Brain microvascular endothelial cell (primary cell): ENCODE data around the gene BARX2.
A peak's percentile ranks its signal among the peaks of the same experiment; 100 is the strongest.
"Not testable (repeated sequence)": the region's sequence is repeated elsewhere in the genome, so short reads cannot be mapped to it uniquely, and the experiment has no call there.

ENCODE experiments used
- DNase-seq: peaks from one replicate; pipeline ENCODE4 v3.0.0-alpha.2; 2020
- H3K27ac ChIP-seq: fragments of 250-450 bp; sonication (Bioruptor Pico); 2 replicates; pipeline ENCODE4 v1.5.1; 2020; ENCODE audit warnings: mild to moderate bottlenecking, moderate library complexity
- H3K27me3 ChIP-seq: fragments of 250-450 bp; sonication (Bioruptor Pico); replicated peaks from 2 replicates; pipeline ENCODE4 v1.5.1; 2020; ENCODE audit warnings: mild to moderate bottlenecking
- H3K36me3 ChIP-seq: fragments of 250-450 bp; sonication (Bioruptor Pico); replicated peaks from 2 replicates; pipeline ENCODE4 v1.5.1; 2020; ENCODE audit warnings: mild to moderate bottlenecking
- H3K4me3 ChIP-seq: 2 replicates; pipeline ENCODE4 v1.5.1; 2011; ENCODE audit warnings: low read depth, mild to moderate bottlenecking, control low read depth, low read length, moderate library complexity
- in situ Hi-C: cut with HindIII; loops from 2 replicates; pipeline ENCODE4 v1.10.0; 2017; ENCODE audit warnings: low sequenced_read_pairs, low pct_ligation_motif_present
- TF ChIP-seq, protein P1 (sequence below): IDR thresholded peaks from 2 replicates; pipeline ENCODE4 v1.5.1; 2011; ENCODE audit warnings: low read depth, mild to moderate bottlenecking, moderate library complexity, low read length, control low read depth, inconsistent platforms; ENCODE audit errors: missing control alignments

Gene BARX2

DNA sequence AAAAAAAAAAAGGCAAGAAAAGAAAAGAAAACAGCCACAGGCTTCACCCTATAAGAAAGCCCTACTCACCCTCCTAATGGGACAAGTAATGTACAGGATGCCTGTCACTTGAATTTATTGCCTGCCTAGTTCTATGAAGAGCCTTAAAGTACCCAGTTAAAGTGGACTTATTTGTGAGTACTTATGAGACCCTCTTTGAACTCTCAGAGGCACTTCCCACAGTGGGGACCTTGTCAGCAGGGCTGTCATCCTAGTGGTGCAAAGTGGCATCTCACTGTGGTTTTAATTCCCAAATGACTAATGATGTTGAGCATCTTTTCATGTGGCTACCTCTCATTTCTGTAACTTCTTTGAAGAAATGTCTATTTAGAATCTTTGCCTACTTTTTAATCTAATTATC is 41.8 kb upstream of the BARX2 start:
- TF ChIP-seq, protein P1, sequence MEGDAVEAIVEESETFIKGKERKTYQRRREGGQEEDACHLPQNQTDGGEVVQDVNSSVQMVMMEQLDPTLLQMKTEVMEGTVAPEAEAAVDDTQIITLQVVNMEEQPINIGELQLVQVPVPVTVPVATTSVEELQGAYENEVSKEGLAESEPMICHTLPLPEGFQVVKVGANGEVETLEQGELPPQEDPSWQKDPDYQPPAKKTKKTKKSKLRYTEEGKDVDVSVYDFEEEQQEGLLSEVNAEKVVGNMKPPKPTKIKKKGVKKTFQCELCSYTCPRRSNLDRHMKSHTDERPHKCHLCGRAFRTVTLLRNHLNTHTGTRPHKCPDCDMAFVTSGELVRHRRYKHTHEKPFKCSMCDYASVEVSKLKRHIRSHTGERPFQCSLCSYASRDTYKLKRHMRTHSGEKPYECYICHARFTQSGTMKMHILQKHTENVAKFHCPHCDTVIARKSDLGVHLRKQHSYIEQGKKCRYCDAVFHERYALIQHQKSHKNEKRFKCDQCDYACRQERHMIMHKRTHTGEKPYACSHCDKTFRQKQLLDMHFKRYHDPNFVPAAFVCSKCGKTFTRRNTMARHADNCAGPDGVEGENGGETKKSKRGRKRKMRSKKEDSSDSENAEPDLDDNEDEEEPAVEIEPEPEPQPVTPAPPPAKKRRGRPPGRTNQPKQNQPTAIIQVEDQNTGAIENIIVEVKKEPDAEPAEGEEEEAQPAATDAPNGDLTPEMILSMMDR, result peak; percentile 48
- in situ Hi-C loops, result no loop called here
- no peaks in the 10 kb centered on the region for H3K36me3 ChIP-seq
- DNase-seq, result no peak
- H3K4me3 ChIP-seq, result no peak overlapping the region
- no peak overlapping the region for H3K27ac ChIP-seq
- H3K27me3 ChIP-seq, result no peaks in the 10 kb centered on the region

DNA sequence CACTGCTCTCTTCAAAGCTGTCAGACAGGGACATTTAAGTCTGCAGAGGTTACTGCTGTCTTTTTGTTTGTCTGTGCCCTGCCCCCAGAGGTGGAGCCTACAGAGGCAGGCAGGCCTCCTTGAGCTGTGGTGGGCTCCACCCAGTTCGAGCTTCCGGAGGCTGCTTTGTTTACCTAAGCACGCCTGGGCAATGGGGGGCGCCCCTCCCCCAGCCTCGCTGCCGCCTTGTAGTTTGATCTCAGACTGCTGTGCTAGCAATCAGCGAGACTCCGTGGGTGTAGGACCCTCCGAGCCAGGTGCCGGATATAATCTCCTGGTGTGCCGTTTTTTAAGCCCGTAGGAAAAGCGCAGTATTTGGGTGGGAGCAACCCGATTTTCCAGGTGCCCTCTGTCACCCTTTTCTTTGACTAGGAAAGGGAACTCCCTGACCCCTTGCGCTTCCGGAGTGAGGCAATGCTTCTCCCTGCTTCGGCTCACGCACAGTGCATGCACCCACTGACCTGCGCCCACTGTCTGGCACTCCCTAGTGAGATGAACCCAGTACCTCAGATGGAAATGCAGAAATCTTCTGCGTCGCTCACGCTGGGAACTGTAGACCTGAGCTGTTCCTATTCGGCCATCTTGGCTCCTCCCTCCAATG is 31.2 kb upstream of the BARX2 start:
- H3K27me3 ChIP-seq, in situ Hi-C loops, H3K4me3 ChIP-seq, DNase-seq, H3K27ac ChIP-seq, H3K36me3 ChIP-seq: not testable (repeated sequence)

GRCh38 chr11:129346916-129347315 is 28.7 kb upstream of the BARX2 start:
- TF ChIP-seq, protein P1, result no peak
- Histone ChIP-seq H3K27me3 (no peaks in the 10 kb centered on the region), H3K4me3 (no peak overlapping the region), H3K36me3 (no peaks in the 10 kb centered on the region), H3K27ac (no peak overlapping the region)
- DNase-seq, result no peak
- in situ Hi-C loops, result no loop called here

DNA sequence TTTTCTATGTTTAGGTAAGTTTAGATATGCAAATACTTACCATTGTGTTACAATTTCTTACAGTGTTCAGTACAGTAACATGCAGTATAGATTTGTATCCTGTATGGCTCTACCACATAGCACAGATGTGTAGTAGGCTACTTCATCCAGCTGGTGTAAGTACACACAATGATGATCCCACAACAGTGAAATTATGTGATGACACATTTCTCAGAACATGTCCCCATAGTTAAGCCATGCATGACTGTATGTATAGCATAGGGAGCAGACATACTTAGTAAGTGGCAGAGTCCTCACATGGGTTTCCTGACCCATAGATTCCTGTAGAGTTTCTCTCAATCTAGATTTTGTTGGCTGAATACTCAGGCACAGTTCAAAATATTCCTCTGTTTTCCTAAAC is 26.8 kb upstream of the BARX2 start:
- H3K27me3 ChIP-seq, result no peaks in the 10 kb centered on the region
- in situ Hi-C loops, result no loop called here

GRCh38 chr11:129352676-129353075 is 23.0 kb upstream of the BARX2 start:
- in situ Hi-C loops, result no loop called here
- no peak for DNase-seq
- H3K27me3 ChIP-seq, result no peaks in the 10 kb centered on the region

More for the DNA sequence above, 26.8 kb upstream of the BARX2 start:
- Histone ChIP-seq H3K36me3 (no peaks in the 10 kb centered on the region), H3K27ac (no peak overlapping the region), H3K4me3 (no peak overlapping the region)
- no peak for DNase-seq
- TF ChIP-seq, protein P1, result no peak

GRCh38 chr11:129354691-129355090 is 21.0 kb upstream of the BARX2 start:
- in situ Hi-C loops, result no loop called here
- Histone ChIP-seq H3K4me3 (no peak overlapping the region), H3K36me3 (no peaks in the 10 kb centered on the region), H3K27ac (no peak overlapping the region), H3K27me3 (no peaks in the 10 kb centered on the region)
- DNase-seq, result no peak
- TF ChIP-seq, protein P1, result no peak

More at GRCh38 chr11:129352676-129353075, 23.0 kb upstream of the BARX2 start:
- Histone ChIP-seq H3K27ac (no peak overlapping the region), H3K4me3 (no peak overlapping the region), H3K36me3 (no peaks in the 10 kb centered on the region)
- TF ChIP-seq, protein P1, result no peak
